IMR-90 (cell line): ENCODE results near the gene DIAPH1. TPM values are rescaled to one million over a fixed set of nuclear protein-coding genes. Genes with fewer than 3 reads are reported as not detected.

ENCODE experiments used
- ATAC-seq: fragments of 200-7000 bp; cut with Tn5 transposase; 2 replicates; pipeline ENCODE4 v1.9.1; 2020; ENCODE audit warnings: low read depth, mild to moderate bottlenecking, moderate library complexity
- BruUV-seq: library from RNA; stranded (reverse); fragments of 400-500 nt; replicated peaks from 2 replicates; lab custom pipeline; 2021; lab: Mats Ljungman, UMichigan
- CTCF ChIA-PET: fragments of 300-600 bp; formaldehyde crosslinking; extraction: SDS; loops from one replicate; lab custom pipeline; 2021; ENCODE audit warnings: antibody characterized with exemption; lab: Yijun Ruan, JAX
- POLR2A ChIA-PET: fragments of 300-600 bp; sonication (Branson Sonifier 250); formaldehyde crosslinking; loops from one replicate; lab custom pipeline; 2022; ENCODE audit warnings: antibody characterized with exemption; ENCODE audit not compliant: unreplicated experiment; lab: Charles Lee
- DNase-seq: peaks from one replicate; pipeline ENCODE4 v3.0.0; 2013
- H2AFZ ChIP-seq: replicated peaks from 2 replicates; pipeline ENCODE3; 2013; ENCODE audit warnings: low read length, mild to moderate bottlenecking; ENCODE audit not compliant: poor library complexity
- H2AK5ac ChIP-seq: 2 replicates; pipeline ENCODE4 v1.6.1; 2013; ENCODE audit warnings: low read depth, low read length, inconsistent platforms
- H2AK9ac ChIP-seq: replicated peaks from 2 replicates; pipeline ENCODE3; 2013; ENCODE audit warnings: mild to moderate bottlenecking, low read depth, low read length, moderate library complexity; ENCODE audit not compliant: poor library complexity
- H2BK120ac ChIP-seq: 2 replicates; pipeline ENCODE4 v1.6.1; 2013; ENCODE audit warnings: low read depth, low read length, inconsistent platforms
- H2BK15ac ChIP-seq: 3 replicates; pipeline ENCODE4 v1.6.1; 2013; ENCODE audit warnings: low read depth, low read length, inconsistent platforms
- H2BK20ac ChIP-seq: 2 replicates; pipeline ENCODE4 v1.6.1; 2013; ENCODE audit warnings: low read depth, mild to moderate bottlenecking, inconsistent platforms, low read length, moderate library complexity
- H2BK5ac ChIP-seq: 2 replicates; pipeline ENCODE4 v1.6.1; 2013; ENCODE audit warnings: mild to moderate bottlenecking, low read depth, low read length, inconsistent platforms; ENCODE audit not compliant: poor library complexity, severe bottlenecking
- H3K14ac ChIP-seq: replicated peaks from 2 replicates; pipeline ENCODE4 v1.6.1; 2013; ENCODE audit warnings: low read depth, low read length, inconsistent platforms
- H3K18ac ChIP-seq: 2 replicates; pipeline ENCODE4 v1.6.1; 2013; ENCODE audit warnings: low read depth, low read length, control low read depth
- H3K23ac ChIP-seq: 2 replicates; pipeline ENCODE4 v1.6.1; 2013; ENCODE audit warnings: low read depth, low read length, inconsistent platforms
- H3K27ac ChIP-seq: 2 replicates; pipeline ENCODE4 v1.5.1; 2013; ENCODE audit warnings: mild to moderate bottlenecking, control low read depth, low read length; ENCODE audit not compliant: insufficient read depth
- H3K27me3 ChIP-seq: 2 replicates; pipeline ENCODE4 v1.6.1; 2013; ENCODE audit warnings: low read length; ENCODE audit not compliant: control insufficient read depth, insufficient read depth
- H3K36me3 ChIP-seq: 2 replicates; pipeline ENCODE4 v1.6.1; 2013; ENCODE audit warnings: low read length, mixed read lengths; ENCODE audit not compliant: control insufficient read depth, insufficient read depth
- H3K4ac ChIP-seq: 2 replicates; pipeline ENCODE4 v1.6.1; 2013; ENCODE audit warnings: low read depth, low read length, inconsistent platforms
- H3K4me1 ChIP-seq: 2 replicates; pipeline ENCODE4 v1.6.1; 2013; ENCODE audit warnings: low read length, mixed read lengths; ENCODE audit not compliant: control insufficient read depth, insufficient read depth
- H3K4me2 ChIP-seq: 2 replicates; pipeline ENCODE4 v1.6.1; 2013; ENCODE audit warnings: low read depth, mild to moderate bottlenecking, control low read depth, low read length, moderate library complexity
- H3K4me3 ChIP-seq: 2 replicates; pipeline ENCODE4 v1.5.1; 2013; ENCODE audit warnings: low read depth, mild to moderate bottlenecking, control low read depth, low read length, moderate library complexity; ENCODE audit not compliant: insufficient read depth
- H3K56ac ChIP-seq: 2 replicates; pipeline ENCODE4 v1.6.1; 2013; ENCODE audit warnings: low read length, inconsistent platforms; ENCODE audit not compliant: insufficient read depth; ENCODE audit errors: extremely low read depth
- H3K79me1 ChIP-seq, 2 experiments: 2 replicates each; pipeline ENCODE4 v1.6.1; 2013; ENCODE audit warnings: low read length in 2 of 2, inconsistent platforms in 1 of 2, low read depth in 1 of 2
- H3K9ac ChIP-seq: 2 replicates; pipeline ENCODE4 v1.6.1; 2013; ENCODE audit warnings: low read depth, low read length, control low read depth
- H3K9me1 ChIP-seq: 2 replicates; pipeline ENCODE4 v1.6.1; 2013; ENCODE audit warnings: low read length, inconsistent platforms; ENCODE audit not compliant: insufficient read depth
- H3K9me3 ChIP-seq: 2 replicates; pipeline ENCODE4 v1.6.1; 2013; ENCODE audit warnings: low read length; ENCODE audit not compliant: control insufficient read depth, insufficient read depth
- H4K20me1 ChIP-seq: 2 replicates; pipeline ENCODE4 v1.6.1; 2013; ENCODE audit warnings: low read length, inconsistent platforms; ENCODE audit not compliant: insufficient read depth
- H4K5ac ChIP-seq: 2 replicates; pipeline ENCODE4 v1.6.1; 2013; ENCODE audit warnings: mild to moderate bottlenecking, low read depth, low read length, control low read depth
- H4K8ac ChIP-seq, 2 experiments: 2 replicates each; pipeline ENCODE4 v1.6.1; 2013; ENCODE audit warnings: low read depth in 2 of 2, low read length in 2 of 2, control low read depth in 1 of 2, inconsistent platforms in 1 of 2
- H4K91ac ChIP-seq: 2 replicates; pipeline ENCODE4 v1.6.1; 2013; ENCODE audit warnings: low read depth, low read length, inconsistent platforms; ENCODE audit not compliant: insufficient read depth
- BHLHE40 ChIP-seq: fragments of 150-350 bp; IDR thresholded peaks from 2 replicates; pipeline ENCODE4 v1.6.1; 2016; ENCODE audit warnings: mild to moderate bottlenecking, low read depth, low read length
- CEBPB ChIP-seq: IDR thresholded peaks from 2 replicates; pipeline ENCODE4 v1.6.1; 2012; ENCODE audit warnings: low read depth, low read length, improper control_type of control experiment
- CHD1 ChIP-seq: IDR thresholded peaks from 2 replicates; pipeline ENCODE4 v1.6.1; 2012; ENCODE audit warnings: low read depth, low read length, improper control_type of control experiment
- CTCF ChIP-seq: conservative IDR thresholded peaks from 2 replicates; pipeline ENCODE4 v1.5.1; 2012; ENCODE audit warnings: mild to moderate bottlenecking, low read depth, low read length, improper control_type of control experiment
- FOS ChIP-seq: fragments of 150-350 bp; IDR thresholded peaks from 2 replicates; pipeline ENCODE4 v1.6.1; 2016; ENCODE audit warnings: low read depth, low read length
- MAFK ChIP-seq: IDR thresholded peaks from 2 replicates; pipeline ENCODE4 v1.6.1; 2012; ENCODE audit warnings: low read depth, low read length, improper control_type of control experiment
- MAZ ChIP-seq: IDR thresholded peaks from 2 replicates; pipeline ENCODE4 v1.6.1; 2012; ENCODE audit warnings: low read depth, mild to moderate bottlenecking, low read length, improper control_type of control experiment, moderate library complexity, borderline replicate concordance
- MXI1 ChIP-seq: IDR thresholded peaks from 2 replicates; pipeline ENCODE4 v1.6.1; 2012; ENCODE audit warnings: low read depth, mild to moderate bottlenecking, low read length, moderate library complexity, borderline replicate concordance
- NFE2L2 ChIP-seq: fragments of 150-350 bp; IDR thresholded peaks from 2 replicates; pipeline ENCODE4 v1.6.1; 2016; ENCODE audit warnings: low read depth, mild to moderate bottlenecking, low read length
- POLR2A ChIP-seq: IDR thresholded peaks from 2 replicates; pipeline ENCODE4 v1.6.1; 2012; ENCODE audit warnings: mild to moderate bottlenecking, low read depth, low read length
- RAD21 ChIP-seq: IDR thresholded peaks from 2 replicates; pipeline ENCODE4 v1.6.1; 2012; ENCODE audit warnings: low read length, improper control_type of control experiment
- RCOR1 ChIP-seq: IDR thresholded peaks from 2 replicates; pipeline ENCODE4 v1.6.1; 2012; ENCODE audit warnings: mild to moderate bottlenecking, low read length, improper control_type of control experiment; ENCODE audit not compliant: insufficient replicate concordance
- RFX5 ChIP-seq: IDR thresholded peaks from 2 replicates; pipeline ENCODE4 v1.8.0; 2012; ENCODE audit warnings: low read depth, mild to moderate bottlenecking, low read length, moderate library complexity
- SMC3 ChIP-seq: fragments of 150-350 bp; IDR thresholded peaks from 2 replicates; pipeline ENCODE4 v1.6.1; 2016; ENCODE audit warnings: low read depth, mild to moderate bottlenecking, antibody characterized with exemption, low read length, moderate library complexity
- WGBS, 2 experiments: methylation state at CpG; one replicate each; pipeline versions ENCODE4 v1.1.5 to v1.1.7; 2013; ENCODE audit warnings: missing lambda C conversion rate in 2 of 2; ENCODE audit not compliant: insufficient read length in 1 of 2; ENCODE audit errors: extremely low coverage in 2 of 2; 5-methylcytosine and 5-hydroxymethylcytosine counted together
- dilution Hi-C: fragments of 300-500 bp; cut with HindIII; formaldehyde crosslinking; loops from one replicate; pipeline ENCODE4 v1.14.3; 2018; ENCODE audit warnings: low sequenced_read_pairs; ENCODE audit not compliant: unreplicated experiment
- in situ Hi-C: fragments of 300-500 bp; cut with MboI; formaldehyde crosslinking; loops from 3 replicates; pipeline ENCODE4 v1.14.3; 2019; ENCODE audit warnings: low sequenced_read_pairs, inconsistent platforms, mixed read lengths
- intact Hi-C: fragments of 100-400 bp; cut with micrococcal nuclease; formaldehyde crosslinking; loops from 2 replicates; pipeline ENCODE4 v1.10.0; 2022
- polyA plus RNA-seq, 3 experiments: library from polyadenylated mRNA; depleted of rRNA; stranded (reverse); fragments of >200 nt; gene quantifications; 2 replicates each; pipeline ENCODE4 v1.2.3, GENCODE V29; 2012; ENCODE audit warnings: low replicate concordance in 1 of 3
- total RNA-seq: library from RNA; depleted of rRNA; stranded (reverse); fragments of >200 nt; gene quantifications from 2 replicates; pipeline ENCODE4 v1.2.3, GENCODE V29; 2012
- TF ChIP-seq, protein P1 (sequence below): fragments of 150-350 bp; IDR thresholded peaks from 2 replicates; pipeline ENCODE4 v1.6.1; 2016; ENCODE audit warnings: low read depth, mild to moderate bottlenecking, low read length, moderate library complexity, borderline replicate concordance

The DIAPH1 gene
- total and polyA plus RNA-seq, 2 of the 4 experiments (the other 2 are of a cell fraction): 12.0 to 37.4 TPM

DNA sequence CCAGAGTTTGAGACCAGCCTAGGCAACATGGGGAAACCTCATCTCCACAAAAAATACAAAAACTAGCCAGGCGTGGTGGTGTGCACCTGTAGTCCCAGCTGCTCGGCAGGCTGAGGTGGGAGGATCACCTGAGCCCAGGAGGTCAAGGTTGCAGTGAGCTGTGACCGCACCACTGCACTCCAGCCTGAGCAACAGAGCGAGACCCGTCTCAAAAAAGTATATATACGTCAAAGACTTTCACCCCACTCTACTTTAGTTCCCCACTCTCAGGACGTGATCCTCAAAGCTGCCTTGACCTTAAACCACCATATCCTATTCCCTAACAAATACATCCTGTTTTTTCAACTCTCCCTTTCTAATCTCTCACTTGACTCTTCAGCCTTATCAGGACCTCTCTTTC lies 88.9 kb downstream of the DIAPH1 start:
- intact Hi-C loops (no loop called here), dilution Hi-C loops (no loop called here), in situ Hi-C loops (no loop called here)
- Histone ChIP-seq H3K4me1 (peaks cover 23% of the 10 kb centered on the region), H3K23ac (no peak overlapping the region), H4K5ac (no peak overlapping the region; the same call in 1 of the 2 replicates), H2BK5ac (peak overlapping the region; percentile 71), H3K36me3 (no peaks in the 10 kb centered on the region; the same call in none of the 2 replicates), H3K27ac (peak overlapping the region; percentile 74; the same call in 1 of the 2 replicates), H3K4me3 (no peak overlapping the region), H3K18ac (peak overlapping the region; percentile 30; the same call in 1 of the 2 replicates), H2AK9ac (no peak overlapping the region), H2BK15ac (no peak overlapping the region; the same call in 2 of the 3 replicates), H4K8ac (no peak overlapping the region; a peak in 1 of 4 replicates), H3K9me1 (peaks cover 8% of the 10 kb centered on the region; the same call in 1 of the 2 replicates), H3K9me3 (no peaks in the 10 kb centered on the region), H2BK20ac (no peak overlapping the region), H2BK120ac (0 out of 2 replicates have a peak overlapping the region, but pooled peaks have one; percentile 37), H2AFZ (no peak overlapping the region), H3K79me1 (peaks cover 0 to 7% of the 10 kb centered on the region in 2 experiments; a peak in 2 of 4 replicates), H3K4me2 (no peak overlapping the region; the same call in 1 of the 2 replicates), H2AK5ac (peak overlapping the region; percentile 75; the same call in 1 of the 2 replicates), H4K20me1 (no peaks in the 10 kb centered on the region), H3K4ac (peak overlapping the region; percentile 39; the same call in 1 of the 2 replicates), H4K91ac (no peak overlapping the region), H3K9ac (no peak overlapping the region), H3K27me3 (no peaks in the 10 kb centered on the region), H3K56ac (no peak overlapping the region), H3K14ac (no peak overlapping the region; the same call in 1 of the 2 replicates)
- BruUV-seq: no TSS peak
- ChIA-PET POLR2A (no interaction called here), CTCF (no interaction called here)
- ATAC-seq (no peak), DNase-seq (no peak)
- 98% methylated on average over 5 of the region's 7 CpGs; no CpG with 5 or more reads in 1 of the 2 experiments for WGBS, 2 experiments
- no peak for TF ChIP-seq MAZ
- no peak for TF ChIP-seq CEBPB
- TF ChIP-seq RFX5: no peak
- TF ChIP-seq, protein P1, sequence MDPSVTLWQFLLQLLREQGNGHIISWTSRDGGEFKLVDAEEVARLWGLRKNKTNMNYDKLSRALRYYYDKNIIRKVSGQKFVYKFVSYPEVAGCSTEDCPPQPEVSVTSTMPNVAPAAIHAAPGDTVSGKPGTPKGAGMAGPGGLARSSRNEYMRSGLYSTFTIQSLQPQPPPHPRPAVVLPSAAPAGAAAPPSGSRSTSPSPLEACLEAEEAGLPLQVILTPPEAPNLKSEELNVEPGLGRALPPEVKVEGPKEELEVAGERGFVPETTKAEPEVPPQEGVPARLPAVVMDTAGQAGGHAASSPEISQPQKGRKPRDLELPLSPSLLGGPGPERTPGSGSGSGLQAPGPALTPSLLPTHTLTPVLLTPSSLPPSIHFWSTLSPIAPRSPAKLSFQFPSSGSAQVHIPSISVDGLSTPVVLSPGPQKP: no peak
- no peak for TF ChIP-seq BHLHE40
- no peak for TF ChIP-seq RCOR1
- no peak for TF ChIP-seq CTCF
- TF ChIP-seq POLR2A: no peak
- TF ChIP-seq MAFK: no peak
- no peak for TF ChIP-seq MXI1
- TF ChIP-seq FOS: no peak
- no peak for TF ChIP-seq NFE2L2
- TF ChIP-seq RAD21: no peak
- no peak for TF ChIP-seq SMC3
- TF ChIP-seq CHD1: no peak
